NCI-H1092 treated with DMSO at 0.1 percent for 48 hours (cell line): ENCODE data around the gene INPP5F.
A peak's percentile ranks its signal among the peaks of the same experiment; 100 is the strongest.
"Not testable (repeated sequence)": the region's sequence is repeated elsewhere in the genome, so short reads cannot be mapped to it uniquely, and the experiment has no call there.

ENCODE experiments used
- DNase-seq: peaks from one replicate; lab custom pipeline; 2025; lab: John Stamatoyannopoulos, UW

Gene INPP5F

DNA sequence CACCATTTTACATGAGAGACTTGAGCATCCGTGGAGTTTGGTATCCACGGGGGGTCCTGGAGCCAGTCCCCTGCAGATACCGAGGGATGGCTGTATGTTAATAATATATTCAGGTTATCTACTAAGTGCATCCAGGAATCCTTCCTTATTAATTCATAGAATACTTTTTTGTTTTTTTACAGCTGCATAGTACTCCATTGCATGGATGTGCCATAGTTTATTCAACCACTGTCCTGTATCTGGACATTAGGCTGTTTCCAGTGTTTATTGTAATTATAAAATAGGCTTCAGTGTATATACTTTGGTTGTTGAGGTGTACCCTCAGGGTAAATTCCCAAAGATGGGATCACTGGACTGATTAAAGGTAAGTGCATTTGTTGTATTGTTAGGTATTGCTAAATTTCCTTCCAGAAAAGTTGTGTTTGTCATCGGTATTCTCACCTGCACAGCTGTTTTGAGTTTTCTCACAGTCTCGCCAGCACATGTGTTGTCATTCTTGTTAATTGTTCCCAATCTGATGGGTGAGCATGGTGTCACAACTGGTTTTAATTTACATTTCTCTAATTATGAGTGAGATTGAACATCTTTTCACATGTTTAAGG is 55.1 kb downstream of the INPP5F start:
- no peak for DNase-seq

DNA sequence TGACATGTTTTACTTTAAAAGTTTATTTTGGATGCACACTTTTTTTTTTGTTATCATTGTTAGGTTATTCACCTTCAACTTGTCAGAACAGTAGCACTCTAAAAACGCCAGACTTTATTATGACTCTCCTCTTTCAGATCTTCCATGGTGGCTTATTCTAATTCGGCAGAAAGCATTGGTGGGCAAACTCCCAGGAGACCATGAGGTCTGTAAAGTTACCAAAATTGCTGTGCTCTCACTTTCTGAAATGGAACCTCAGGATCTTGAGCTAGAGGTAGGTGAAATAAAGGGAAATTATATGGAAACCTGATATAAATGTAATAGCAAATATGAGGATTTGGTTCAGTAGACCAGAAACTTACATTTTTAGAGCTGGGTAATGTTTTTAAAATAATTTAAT is 55.6 kb downstream of the INPP5F start:
- DNase-seq = no peak

DNA sequence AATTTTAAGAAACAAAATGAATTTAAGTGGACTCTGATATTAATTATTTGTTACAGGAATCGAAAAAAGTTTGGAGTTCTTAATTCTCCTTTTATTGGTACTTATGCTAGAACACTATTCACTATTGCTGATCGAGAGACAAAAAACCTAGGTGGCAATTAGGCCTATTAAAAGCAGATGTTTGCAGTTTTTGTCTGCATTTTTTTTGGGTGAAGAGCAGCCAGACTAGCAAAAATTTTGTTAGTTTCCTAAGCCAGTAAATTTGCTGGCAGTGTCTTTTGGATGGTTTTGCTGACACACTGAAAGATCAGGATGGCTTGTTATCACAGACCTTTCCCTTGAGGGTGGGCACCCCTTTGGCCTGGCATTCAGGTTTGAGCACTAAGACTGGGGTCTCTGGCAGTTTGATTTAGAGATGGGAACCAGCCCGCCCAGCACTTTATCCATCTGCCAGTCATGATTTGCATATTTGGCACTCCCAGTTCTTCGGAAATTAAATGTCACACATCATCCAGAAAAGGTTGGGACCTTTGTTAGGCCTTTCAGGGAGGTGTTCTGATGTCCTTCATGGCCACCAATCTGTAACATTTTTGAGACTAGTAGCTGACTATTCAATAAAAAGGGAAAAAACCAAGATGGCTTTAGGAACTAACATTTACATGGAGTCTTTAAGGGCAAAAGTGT is 57.3 kb downstream of the INPP5F start:
- DNase-seq = no peak

DNA sequence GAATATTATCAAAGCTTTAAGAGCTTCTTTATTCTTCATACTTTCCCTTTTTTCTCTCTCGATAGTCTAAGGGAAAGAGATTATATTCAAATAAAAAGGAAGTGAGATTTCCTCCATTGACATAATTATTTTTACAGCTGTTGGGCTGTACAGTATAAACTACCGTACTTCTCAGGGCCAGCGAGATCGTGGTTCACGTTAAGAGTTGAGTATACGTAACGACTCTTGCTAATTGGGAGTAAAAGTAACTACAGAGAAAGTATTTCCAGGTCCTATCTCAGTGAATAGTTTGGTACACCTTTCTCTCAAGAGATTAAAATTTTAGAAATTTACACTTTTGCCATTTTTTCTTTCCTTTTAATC is 57.8 kb downstream of the INPP5F start:
- no peak for DNase-seq

DNA sequence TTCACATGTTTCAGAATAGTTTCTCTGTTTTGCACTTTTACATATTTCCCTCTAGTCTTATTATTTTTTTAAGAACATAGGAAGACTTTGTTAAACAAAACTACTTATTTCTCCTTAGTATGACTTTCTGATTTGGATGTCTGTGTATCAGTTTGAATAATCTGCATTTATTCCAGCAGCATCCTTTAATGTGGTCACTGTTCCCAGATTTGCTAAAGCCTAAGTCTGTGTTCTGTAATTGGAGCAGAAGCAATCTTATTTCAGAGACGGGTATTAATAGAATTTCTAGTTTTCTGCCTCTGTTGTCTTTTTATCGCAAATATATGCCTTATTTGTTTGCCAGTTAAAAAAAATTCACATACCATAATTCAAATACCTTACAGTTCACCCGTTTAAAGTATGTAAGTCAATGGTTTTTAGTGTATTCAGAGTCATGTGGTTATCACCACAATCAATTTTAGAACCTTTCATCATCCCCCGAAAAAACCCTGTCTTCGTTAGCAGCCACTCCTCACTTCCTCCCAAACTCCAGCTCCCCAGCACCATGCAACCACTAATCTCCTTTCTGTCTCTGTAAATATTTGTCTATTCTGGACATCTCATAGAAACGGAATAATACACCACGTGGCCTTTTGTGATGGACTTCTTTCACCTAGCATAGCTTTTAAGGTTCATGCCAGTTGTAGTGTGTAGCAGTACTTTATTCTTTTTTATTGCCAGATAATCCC is 58.7 kb downstream of the INPP5F start:
- peak; percentile 51 for DNase-seq

DNA sequence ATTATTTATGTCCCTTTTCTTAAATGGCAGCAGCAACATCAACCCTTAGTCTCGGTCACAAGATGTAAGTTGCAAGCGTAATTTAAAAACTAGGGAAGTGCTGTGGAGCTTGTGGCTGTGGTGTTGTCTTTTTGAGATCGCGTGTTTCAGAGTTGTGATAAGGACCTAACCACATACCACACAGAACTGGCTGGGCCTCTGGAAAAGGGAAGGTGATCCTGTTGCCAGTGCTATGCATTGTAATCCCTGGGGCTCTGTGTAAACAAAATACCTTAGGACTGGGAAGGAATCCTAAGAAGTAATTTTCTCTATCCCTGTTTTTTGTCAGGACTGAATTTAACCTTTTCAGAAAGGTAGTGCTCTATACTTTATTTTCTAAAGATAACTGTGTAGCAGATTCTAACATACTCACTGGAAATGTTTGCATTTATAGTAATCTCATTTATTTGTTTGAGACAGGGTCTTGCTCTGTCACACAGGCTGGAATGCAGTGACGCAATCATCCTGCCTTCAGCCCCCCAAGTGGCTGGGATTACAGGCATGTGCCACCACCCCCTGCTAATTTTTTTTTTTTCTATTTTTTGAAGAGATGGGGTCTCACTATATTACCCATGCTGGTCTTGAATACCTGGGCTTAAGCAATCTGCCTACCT is 60.4 kb downstream of the INPP5F start:
- DNase-seq = no peak

DNA sequence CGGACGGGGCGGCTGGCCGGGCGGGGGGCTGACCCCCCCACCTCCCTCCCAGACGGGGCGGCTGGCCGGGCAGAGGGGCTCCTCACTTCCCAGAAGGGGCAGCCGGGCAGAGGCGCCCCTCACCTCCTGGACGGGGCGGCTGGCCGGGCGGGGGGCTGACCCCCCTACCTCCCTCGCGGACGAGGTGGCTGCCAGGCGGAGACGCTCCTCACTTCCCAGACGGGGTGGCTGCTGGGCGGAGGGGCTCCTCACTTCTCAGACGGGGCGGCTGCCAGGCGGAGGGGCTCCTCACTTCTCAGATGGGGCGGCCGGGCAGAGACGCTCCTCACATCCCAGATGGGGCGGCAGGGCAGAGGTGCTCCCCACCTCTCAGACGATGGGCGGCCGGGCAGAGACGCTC is 69.3 kb downstream of the INPP5F start:
- not testable (repeated sequence) for DNase-seq

DNA sequence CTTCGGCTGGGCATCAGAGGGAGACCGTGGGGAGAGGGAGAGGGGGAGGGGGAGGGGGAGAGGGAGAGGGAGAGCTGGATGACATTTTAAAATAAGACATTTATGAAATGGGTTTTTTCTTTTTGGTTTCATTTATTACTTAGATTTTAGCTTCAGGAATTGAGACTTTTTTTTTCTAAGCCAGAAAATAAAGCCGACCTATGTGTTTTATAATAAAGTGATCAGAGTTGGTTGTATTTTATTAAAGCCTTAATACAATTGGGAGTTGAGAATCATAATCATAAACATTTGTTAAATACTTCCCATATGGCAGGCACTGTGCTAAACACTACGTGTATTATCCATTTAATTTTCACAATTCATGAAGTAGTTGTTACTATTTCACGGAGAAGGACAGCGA is 70.2 kb downstream of the INPP5F start:
- DNase-seq = no peak

DNA sequence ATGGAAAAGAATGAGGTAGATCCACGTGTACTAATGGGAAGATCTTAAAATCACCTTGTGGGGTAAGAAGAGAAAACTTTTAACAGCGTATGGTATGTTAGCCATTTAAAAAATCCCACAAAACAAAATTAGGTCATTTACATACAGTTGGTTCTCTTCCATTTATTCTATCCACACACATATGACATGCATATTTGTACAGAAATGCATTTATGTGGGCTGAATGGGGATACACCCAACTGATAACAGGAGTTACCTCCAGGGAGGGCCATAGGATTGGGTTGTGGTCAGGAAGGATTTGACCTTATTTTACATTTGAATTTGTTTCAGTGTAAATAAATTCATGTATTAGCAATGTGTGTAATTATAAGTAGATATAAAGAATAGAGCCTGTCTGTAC is 75.3 kb downstream of the INPP5F start:
- peak; percentile 7 for DNase-seq

DNA sequence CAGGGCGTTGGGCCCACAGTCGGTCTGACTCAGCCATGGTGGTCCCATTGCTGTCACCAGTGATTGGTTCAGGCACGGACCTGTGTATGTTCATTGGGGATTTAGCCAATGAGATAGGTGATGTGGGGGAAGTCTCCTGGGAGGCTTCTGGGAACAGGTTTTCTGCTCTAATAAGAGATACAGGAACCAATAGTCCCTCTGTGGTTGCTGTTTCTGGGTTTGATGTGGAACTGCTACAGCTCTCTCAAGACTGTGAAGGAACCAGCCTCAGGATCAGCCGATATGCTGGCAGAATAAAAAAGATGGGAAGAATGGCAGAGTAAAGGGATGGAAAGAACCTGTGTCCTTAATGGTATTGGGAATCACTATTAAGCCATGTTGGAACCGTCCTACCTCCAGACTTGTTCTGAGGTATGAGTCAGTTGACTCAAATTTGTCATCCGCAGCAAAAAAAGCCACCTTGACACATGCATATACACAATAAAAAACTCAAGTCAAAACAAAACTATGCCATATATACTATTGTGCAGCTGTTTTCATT is 76.2 kb downstream of the INPP5F start:
- no peak for DNase-seq

DNA sequence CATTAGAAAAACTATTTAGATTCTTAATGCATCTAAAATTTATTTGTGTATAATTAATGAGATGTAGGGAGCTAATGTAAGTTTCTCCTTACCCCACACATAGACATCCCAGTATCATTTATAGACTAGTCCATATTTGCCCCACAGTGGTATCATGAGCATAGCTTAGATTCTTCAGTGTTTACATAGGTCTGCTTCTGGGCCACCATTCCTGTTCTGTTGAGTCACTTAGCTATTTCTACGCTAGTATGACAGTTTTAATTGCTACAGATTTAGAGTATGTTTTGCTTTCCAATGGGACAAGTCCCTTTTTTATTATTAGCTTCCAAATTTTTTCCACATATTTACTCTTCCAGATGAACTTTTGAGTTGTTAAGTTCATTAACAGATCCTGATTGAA is 77.4 kb downstream of the INPP5F start:
- DNase-seq = no peak

DNA sequence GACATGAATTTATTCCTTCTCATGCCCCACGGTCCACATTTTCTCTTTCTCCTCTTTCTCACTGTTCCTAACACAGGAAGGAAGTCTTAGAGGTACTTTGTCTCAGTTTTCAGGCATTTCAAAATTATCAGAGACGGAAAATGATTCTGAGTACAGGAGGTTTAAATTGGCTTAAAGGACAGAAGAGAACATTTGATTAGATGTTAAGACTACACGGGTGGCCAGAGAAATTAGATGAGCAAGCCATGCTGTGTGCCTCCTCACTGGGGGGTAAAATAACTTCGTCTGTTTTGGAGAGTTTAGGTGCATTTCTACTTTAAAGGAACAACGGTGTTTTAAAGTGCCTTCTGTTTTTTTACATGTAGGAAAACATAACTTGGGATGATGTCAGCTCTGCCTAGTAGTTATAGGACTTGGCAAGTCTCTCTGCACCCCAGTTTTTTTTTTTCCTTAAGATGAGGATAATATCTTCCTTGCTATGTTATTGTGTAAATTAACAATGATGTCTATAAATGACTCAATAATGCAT is 79.9 kb downstream of the INPP5F start:
- no peak for DNase-seq

DNA sequence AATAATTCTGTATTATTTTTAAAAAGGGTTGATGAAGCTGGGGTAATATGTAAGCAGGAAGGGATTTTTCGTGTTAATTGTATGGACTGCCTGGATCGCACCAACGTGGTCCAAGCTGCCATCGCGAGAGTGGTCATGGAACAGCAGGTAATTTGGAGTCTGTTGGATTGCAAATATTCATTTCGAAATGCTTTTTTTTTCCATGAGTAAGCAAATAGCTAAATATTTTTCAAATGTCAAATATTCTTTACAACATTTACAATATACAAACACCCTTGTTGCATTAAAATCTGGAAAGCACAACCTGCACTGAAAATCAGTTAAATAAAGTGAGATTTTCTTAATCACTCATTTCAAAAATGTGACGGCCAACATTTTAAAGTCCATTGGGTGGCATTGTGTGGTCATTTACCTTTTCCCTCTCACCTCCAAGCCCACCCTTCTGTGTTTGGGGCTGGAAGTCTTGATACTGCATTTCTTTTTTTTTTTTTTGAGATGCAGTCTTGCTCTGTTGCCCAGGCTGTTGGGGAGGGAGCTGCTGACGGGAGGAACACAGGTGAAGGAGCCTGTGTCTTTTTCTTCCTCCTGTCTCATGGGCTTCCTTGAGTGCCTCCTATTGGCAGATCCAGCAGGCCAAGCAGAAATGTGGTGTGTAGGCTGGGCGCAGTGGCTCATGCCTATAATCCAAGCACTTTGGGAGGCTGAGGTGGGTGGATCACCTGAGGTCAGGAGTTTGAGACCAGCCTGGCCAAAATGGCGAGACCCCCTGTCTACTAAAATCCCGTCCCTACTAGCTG is 80.7 kb downstream of the INPP5F start:
- no peak for DNase-seq

DNA sequence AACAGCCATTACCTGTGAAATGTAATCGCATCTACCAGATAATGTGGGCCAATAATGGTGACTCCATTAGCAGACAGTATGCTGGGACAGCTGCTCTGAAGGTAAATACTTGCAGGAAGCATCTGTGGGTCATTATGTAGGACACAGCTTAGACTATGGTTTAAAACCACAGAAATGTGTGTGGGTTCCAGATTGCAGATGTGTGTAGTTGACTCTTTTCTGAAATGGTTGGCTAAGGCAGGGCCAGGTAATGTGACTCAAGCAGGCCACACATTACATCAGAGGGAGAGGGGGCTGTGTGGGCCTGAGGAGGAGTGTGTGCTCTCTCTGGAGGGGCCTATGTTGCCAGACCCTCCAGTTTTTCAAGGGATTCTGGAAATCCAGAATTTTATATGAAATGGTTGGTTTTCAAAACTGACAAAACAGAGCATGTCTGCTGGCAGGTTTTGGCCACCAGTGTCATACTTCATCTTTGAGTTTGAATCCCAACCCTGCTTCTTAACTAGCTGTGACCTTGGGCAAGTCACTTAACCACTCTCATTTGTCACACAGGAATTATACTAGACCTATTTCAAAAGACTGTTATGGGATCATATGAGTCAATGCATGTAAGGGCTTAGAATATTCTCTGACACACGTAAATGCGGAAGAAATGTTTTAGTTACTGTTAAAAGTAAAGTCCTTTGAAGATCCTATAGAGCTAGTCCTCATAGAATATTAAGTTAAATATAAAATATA is 82.3 kb downstream of the INPP5F start:
- DNase-seq = peak; percentile 19

DNA sequence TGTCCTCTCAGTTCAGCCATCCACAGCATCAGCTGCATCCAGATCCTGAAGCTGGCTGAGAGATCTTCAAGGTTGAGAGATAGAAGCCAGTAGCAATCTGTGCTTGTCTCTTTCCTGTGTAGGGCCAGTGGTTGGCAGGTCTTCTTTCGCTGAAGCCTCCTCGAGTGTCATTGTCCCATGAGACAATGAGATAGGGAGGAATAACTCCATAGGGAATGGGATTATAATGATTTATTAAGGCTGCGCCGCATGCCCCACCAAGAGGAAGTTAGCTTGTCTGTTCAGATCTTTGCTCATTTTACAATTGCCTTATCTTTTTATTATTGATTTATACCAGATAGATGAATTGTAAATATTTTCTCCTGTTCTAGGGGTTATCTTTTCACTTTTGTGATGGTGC is 85.3 kb downstream of the INPP5F start:
- DNase-seq = no peak

DNA sequence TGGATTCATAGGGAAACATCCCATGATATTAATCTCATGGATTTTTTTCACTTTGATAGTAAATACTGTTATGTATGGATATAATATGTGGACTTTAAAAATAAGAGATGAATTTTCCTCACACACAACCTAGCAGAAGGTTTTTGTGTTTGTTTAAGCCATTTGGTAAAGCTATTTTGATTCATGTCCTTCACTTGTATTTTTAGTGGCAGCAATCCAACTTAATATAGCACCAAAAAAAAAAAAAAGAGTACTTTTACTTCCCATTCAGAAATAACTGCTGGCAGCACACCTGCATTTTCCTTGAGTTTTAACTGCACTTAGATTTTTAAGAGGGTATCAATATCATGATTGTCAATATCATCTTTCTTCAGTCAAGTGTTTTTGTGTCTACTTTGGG is 86.8 kb downstream of the INPP5F start:
- DNase-seq = peak; percentile 64

DNA sequence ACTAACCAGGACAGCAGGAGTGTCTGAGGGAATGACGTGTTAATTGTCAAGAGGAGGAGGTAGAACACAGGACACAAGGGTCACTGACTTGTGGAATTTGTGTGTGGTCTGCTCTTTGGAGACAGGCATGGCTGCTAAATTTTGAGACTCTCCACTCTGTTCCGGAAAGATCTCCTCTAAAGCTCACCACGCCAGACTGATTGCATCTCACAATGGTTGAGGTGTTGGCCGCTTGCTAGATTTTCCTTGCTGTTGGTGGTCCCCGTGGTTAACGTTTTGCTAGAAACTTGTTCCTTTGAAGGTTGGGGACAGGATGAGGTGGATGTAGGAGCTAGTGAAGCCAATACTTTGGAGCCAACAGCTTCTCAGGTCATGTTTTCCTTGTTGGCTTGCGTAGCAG is 89.8 kb downstream of the INPP5F start:
- no peak for DNase-seq

DNA sequence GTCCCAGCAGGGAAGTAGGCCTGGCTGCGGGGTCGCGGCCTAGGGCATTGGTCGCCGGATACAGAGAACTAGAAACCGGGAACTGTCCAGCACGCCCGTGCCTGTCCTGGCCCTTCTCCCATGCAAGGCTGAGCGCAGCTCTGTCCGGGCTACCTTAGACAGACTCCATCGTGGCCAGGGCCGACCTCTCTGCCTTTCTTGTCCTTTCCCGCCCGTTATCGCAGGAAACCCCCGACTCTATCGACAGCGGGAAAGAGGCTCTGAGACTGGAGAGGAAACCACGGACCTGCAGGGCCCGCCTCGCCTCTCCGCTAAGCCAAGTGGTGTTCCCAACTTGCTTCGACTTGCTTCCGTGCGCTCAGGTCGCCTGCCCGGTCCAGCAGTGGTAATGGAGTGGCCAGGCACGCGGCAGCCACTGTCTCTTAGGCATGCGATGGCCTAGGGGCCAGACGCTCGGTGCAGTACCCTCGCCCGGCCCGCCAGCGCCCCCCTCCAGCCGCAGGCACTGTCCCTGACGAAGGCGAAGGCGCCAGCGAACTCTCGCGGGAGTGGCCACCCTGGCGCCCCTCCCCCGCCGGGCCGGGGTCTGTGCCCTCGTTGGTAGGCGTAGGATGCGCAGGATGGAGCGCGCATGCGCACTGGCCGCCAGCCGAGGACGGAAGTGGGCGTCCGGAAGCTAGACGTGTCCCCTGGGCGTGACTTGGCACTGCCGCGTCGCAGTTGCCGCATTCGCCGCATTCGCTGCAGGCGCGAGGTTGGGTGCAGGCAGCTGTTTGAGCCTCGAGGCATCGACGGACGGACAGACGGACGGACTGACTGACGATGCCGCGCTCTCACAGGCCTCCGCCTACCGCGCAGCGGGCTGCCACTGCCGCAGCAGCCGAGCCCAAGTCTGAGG is 92.4 kb downstream of the INPP5F start:
- DNase-seq = no peak

DNA sequence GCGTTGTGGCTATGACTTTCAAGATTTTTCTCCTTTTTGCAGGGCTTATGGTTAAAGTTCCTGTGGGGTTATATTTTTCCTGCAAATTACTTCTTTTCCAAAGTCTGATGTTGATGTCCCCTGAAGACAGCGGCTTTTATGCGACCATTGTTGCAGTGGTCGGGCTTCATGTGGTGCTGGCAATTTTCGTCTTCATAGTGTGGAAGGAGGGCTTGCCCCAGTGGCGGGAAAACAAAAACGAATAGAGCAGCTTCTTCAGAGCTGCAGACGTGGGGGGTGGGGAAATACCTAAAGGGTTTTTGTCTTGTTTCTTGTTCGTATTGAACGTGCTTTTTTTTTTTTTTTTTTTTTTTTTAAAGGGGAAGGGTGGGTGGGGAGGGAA is 93.0 kb downstream of the INPP5F start:
- no peak for DNase-seq

DNA sequence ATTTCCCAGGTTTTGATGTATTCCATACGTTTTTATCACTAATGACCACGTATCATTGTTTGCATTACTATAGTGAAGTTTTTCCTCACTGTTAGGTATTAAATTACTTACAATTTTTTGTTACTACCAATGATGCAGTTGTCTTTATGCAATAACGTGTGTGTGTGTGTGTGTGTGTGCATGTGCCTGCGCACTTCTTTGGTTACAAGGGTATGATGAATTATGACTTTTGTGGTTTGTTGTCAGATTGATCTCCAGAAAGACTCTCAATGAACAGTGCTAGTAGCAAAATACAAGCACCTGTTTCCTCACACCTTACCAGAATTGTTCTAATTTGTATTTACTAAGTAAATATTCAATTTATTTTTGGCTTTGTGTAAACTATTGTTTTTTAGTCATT is 95.3 kb downstream of the INPP5F start:
- no peak for DNase-seq
